Keratinocyte (primary cell): Measurements from ENCODE around the gene WNK2. TPM values are rescaled to one million over a fixed set of nuclear protein-coding genes. Genes with fewer than 3 reads are reported as not detected.

Experiments used
- DNase-seq: peaks from one replicate; pipeline ENCODE4 v3.0.0-alpha.2; 2011; ENCODE audit warnings: low read depth, missing footprints, low spot score
- FAIRE-seq: peaks from 2 replicates; lab custom pipeline; 2011; peaks lifted over from hg19 to GRCh38; lab: Jason Lieb, UNC
- H2AFZ ChIP-seq: 2 replicates; pipeline ENCODE4 v1.6.0; 2012; ENCODE audit warnings: low read length, control low read depth, inconsistent platforms; ENCODE audit not compliant: control insufficient read depth
- H3K27ac ChIP-seq: 2 replicates; pipeline ENCODE4 v1.5.1; 2011; ENCODE audit warnings: low read length; ENCODE audit not compliant: control insufficient read depth, insufficient read depth
- H3K27me3 ChIP-seq: 3 replicates; pipeline ENCODE4 v1.6.0; 2011; ENCODE audit warnings: low read length; ENCODE audit not compliant: control insufficient read depth, insufficient read depth; ENCODE audit errors: extremely low read depth
- H3K36me3 ChIP-seq, 2 experiments: 2 replicates in 1 of 2; 3 replicates in 1 of 2; pipeline ENCODE4 v1.5.1; 2011; ENCODE audit warnings: low read length in 2 of 2, mild to moderate bottlenecking in 1 of 2; ENCODE audit not compliant: control insufficient read depth in 2 of 2, insufficient read depth in 2 of 2; ENCODE audit errors: extremely low read depth in 1 of 2
- H3K4me1 ChIP-seq: 3 replicates; pipeline ENCODE4 v1.5.1; 2011; ENCODE audit warnings: low read length; ENCODE audit not compliant: control insufficient read depth, insufficient read depth; ENCODE audit errors: extremely low read depth
- H3K4me2 ChIP-seq: 3 replicates; pipeline ENCODE4 v1.6.0; 2011; ENCODE audit warnings: low read depth, low read length; ENCODE audit not compliant: control insufficient read depth, insufficient read depth; ENCODE audit errors: extremely low read depth
- H3K4me3 ChIP-seq, 3 experiments: fragments of 200-600 bp in 1 of 3; sonication (generic) in 1 of 3; 2 replicates in 2 of 3; 3 replicates in 1 of 3; pipeline ENCODE4 v1.5.1; 2011 to 2016; ENCODE audit warnings: low read length in 3 of 3, mild to moderate bottlenecking in 3 of 3, control low read depth in 2 of 3, inconsistent platforms in 1 of 3, low read depth in 1 of 3, mixed read lengths in 1 of 3, mixed run types in 1 of 3, moderate library complexity in 1 of 3; ENCODE audit not compliant: control insufficient read depth in 2 of 3, insufficient read depth in 2 of 3; ENCODE audit errors: extremely low read depth in 1 of 3
- H3K79me2 ChIP-seq: 2 replicates; pipeline ENCODE4 v1.6.0; 2012; ENCODE audit warnings: low read length; ENCODE audit not compliant: control insufficient read depth, insufficient read depth
- H3K9ac ChIP-seq: 3 replicates; pipeline ENCODE4 v1.6.0; 2011; ENCODE audit warnings: low read length; ENCODE audit not compliant: control insufficient read depth, insufficient read depth; ENCODE audit errors: extremely low read depth
- H3K9me1 ChIP-seq: 3 replicates; pipeline ENCODE4 v1.6.0; 2011; ENCODE audit warnings: low read length; ENCODE audit not compliant: control insufficient read depth, insufficient read depth; ENCODE audit errors: extremely low read depth
- H3K9me3 ChIP-seq: 2 replicates; pipeline ENCODE4 v1.5.1; 2012; ENCODE audit warnings: low read depth, low read length; ENCODE audit not compliant: control insufficient read depth
- H4K20me1 ChIP-seq: 3 replicates; pipeline ENCODE4 v1.6.0; 2011; ENCODE audit warnings: low read length; ENCODE audit not compliant: control insufficient read depth, insufficient read depth; ENCODE audit errors: extremely low read depth
- EZH2 ChIP-seq: IDR thresholded peaks from one replicate; pipeline ENCODE4 v1.6.1; 2012; ENCODE audit warnings: inconsistent platforms, mild to moderate bottlenecking, low read length, moderate library complexity
- dilution Hi-C: fragments of 300-500 bp; cut with MboI; formaldehyde crosslinking; loops from one replicate; pipeline ENCODE4 v1.7.0; 2020; ENCODE audit warnings: low sequenced_read_pairs; ENCODE audit not compliant: extremely low pct_ligation_motif_present
- polyA plus RNA-seq, 5 experiments: library from polyadenylated mRNA; depleted of rRNA in 3 of 5; stranded (reverse) in 3 of 5; stranded (forward) in 1 of 5; unstranded in 1 of 5; fragments of >200 nt; gene quantifications; 1 replicate in 1 of 5; 2 replicates in 3 of 5; 3 replicates in 1 of 5; pipeline versions ENCODE4 v1.2.1 to v1.2.3, GENCODE V29; 2011 to 2012; ENCODE audit warnings: missing spikeins in 2 of 5, low read depth in 1 of 5, low replicate concordance in 1 of 5
- TF ChIP-seq, protein P1 (sequence below), 3 experiments: IDR thresholded peaks in 1 of 3; conservative IDR thresholded peaks in 1 of 3; optimal IDR thresholded peaks in 1 of 3; 2 replicates in 2 of 3; 3 replicates in 1 of 3; pipeline versions ENCODE3 to v1.5.1; 2011; ENCODE audit warnings: low read length in 3 of 3, mild to moderate bottlenecking in 3 of 3, moderate library complexity in 2 of 3, control low read depth in 1 of 3, inconsistent platforms in 1 of 3; ENCODE audit not compliant: insufficient read depth in 2 of 3; ENCODE audit errors: extremely low read depth in 1 of 3

Gene WNK2
- polyA plus RNA-seq, 1 donor (not counting 4 experiments of a cell fraction or from before 2014, with no cell fraction given) = not detected

GRCh38 chr9:93136011-93136440 is 47.9 kb upstream of the WNK2 start:
- peaks cover 16% of the 10 kb centered on the region for H3K27me3 ChIP-seq
- no peak overlapping the region for H3K9ac ChIP-seq
- H3K9me3 ChIP-seq = no peaks in the 10 kb centered on the region
- H2AFZ ChIP-seq = no peak overlapping the region
- no peak for TF ChIP-seq EZH2
- TF ChIP-seq, protein P1, sequence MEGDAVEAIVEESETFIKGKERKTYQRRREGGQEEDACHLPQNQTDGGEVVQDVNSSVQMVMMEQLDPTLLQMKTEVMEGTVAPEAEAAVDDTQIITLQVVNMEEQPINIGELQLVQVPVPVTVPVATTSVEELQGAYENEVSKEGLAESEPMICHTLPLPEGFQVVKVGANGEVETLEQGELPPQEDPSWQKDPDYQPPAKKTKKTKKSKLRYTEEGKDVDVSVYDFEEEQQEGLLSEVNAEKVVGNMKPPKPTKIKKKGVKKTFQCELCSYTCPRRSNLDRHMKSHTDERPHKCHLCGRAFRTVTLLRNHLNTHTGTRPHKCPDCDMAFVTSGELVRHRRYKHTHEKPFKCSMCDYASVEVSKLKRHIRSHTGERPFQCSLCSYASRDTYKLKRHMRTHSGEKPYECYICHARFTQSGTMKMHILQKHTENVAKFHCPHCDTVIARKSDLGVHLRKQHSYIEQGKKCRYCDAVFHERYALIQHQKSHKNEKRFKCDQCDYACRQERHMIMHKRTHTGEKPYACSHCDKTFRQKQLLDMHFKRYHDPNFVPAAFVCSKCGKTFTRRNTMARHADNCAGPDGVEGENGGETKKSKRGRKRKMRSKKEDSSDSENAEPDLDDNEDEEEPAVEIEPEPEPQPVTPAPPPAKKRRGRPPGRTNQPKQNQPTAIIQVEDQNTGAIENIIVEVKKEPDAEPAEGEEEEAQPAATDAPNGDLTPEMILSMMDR (optimal IDR thresholded peaks at IDR 0.05 in 1 of 3, IDR thresholded peaks at IDR 0.05 in 1 of 3, conservative IDR thresholded peaks at IDR 0.05 in 1 of 3; ENCODE audit: extremely low read depth in 1 of 3, insufficient read depth in 2 of 3, low read length in 3 of 3) = no peak
- no peak for DNase-seq
- dilution Hi-C loops = no loop called here
- H3K4me1 ChIP-seq = peaks cover 30% of the 10 kb centered on the region
- H3K27ac ChIP-seq = no peak overlapping the region
- H3K79me2 ChIP-seq = no peaks in the 10 kb centered on the region
- H3K4me3 ChIP-seq = no peak overlapping the region
- no peaks in the 10 kb centered on the region for H3K9me1 ChIP-seq
- H3K36me3 ChIP-seq = no peaks in the 10 kb centered on the region
- H3K4me2 ChIP-seq = peak overlapping the region; percentile 27
- FAIRE-seq = no peak
- H4K20me1 ChIP-seq = no peaks in the 10 kb centered on the region

DNA sequence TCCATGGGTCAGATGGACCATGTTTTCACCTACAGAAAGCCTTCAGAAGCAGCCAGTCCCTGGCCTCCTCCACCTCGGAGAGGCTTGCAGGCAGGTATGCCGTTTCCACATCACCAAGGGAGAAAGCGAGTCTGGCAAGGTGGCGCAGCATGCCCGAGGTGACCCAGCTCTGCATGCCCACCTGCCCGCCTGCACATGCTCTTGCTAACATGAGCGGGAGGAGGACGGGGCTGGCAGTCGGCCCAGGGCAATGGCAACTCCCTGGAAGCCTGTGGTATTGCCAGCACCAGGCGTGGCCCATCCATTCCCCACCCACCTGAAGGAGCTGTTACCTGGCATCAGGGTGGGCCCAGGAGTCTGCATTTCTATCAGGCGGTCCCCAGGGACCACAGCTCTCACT is 46.6 kb upstream of the WNK2 start:
- Histone ChIP-seq H3K27ac (no peak overlapping the region), H3K4me2 (no peak overlapping the region), H3K9me1 (no peaks in the 10 kb centered on the region), H3K4me3 (no peak overlapping the region), H3K27me3 (peaks cover 16% of the 10 kb centered on the region), H4K20me1 (no peaks in the 10 kb centered on the region), H3K9ac (no peak overlapping the region), H3K36me3 (no peaks in the 10 kb centered on the region), H3K79me2 (no peaks in the 10 kb centered on the region), H2AFZ (no peak overlapping the region), H3K9me3 (no peaks in the 10 kb centered on the region), H3K4me1 (peaks cover 35% of the 10 kb centered on the region)
- FAIRE-seq = no peak
- dilution Hi-C loops = no loop called here
- no peak for DNase-seq
- TF ChIP-seq EZH2 = no peak
- TF ChIP-seq, protein P1 (optimal IDR thresholded peaks at IDR 0.05 in 1 of 3, IDR thresholded peaks at IDR 0.05 in 1 of 3, conservative IDR thresholded peaks at IDR 0.05 in 1 of 3; ENCODE audit: extremely low read depth in 1 of 3, insufficient read depth in 2 of 3, low read length in 3 of 3) = no peak
